CD4-positive, alpha-beta T cell treated with Interleukin-1 beta for 1 hour (primary cell): Measurements from ENCODE around the gene GPR137.

Source experiments
- DNase-seq, 2 donors: peaks; one replicate each; pipeline ENCODE4 v3.0.0-alpha.2; 2020 to 2022

The GPR137 gene

DNA sequence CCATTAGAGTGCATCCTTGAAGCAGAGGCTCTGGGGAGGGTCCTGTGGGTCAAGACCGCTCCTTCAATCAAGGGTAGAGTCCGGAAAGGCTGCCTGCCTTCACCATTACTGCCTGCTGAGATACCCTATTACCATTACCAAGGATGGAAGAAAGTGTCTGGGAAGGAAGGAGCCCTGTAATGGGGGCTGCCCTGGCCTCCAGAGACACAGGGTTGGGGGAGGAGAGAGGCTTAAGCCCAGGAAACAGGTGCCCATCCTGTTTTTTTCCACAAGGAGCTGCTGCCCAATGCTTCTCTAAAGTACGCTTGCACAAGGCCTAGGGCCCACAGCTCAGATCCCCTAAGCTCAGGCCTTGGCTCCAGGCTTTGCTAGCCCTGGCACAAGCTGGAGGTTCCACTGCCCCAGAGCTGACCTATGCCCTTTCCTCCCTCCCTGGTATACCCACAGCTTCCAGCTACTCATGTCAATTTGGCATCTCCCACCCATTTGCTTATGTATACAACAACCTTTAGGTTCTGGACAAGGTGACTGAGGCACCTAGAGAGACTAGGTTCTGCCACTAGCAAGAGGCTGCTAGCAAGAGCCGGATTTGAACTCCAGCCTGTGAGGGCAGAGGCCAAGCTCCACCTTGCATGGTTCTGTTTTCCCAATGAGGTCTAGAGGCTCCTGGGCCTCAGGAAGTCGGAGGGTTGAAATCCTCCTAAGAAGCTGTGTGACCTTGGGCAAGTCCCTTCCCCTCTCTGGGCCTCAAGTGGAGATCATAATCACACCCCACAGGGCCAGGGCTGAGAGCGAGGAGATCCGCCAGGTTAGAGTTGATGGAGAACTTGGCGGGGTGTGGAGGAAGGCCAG is 35.9 kb upstream of the GPR137 start:
- no peak for DNase-seq

DNA sequence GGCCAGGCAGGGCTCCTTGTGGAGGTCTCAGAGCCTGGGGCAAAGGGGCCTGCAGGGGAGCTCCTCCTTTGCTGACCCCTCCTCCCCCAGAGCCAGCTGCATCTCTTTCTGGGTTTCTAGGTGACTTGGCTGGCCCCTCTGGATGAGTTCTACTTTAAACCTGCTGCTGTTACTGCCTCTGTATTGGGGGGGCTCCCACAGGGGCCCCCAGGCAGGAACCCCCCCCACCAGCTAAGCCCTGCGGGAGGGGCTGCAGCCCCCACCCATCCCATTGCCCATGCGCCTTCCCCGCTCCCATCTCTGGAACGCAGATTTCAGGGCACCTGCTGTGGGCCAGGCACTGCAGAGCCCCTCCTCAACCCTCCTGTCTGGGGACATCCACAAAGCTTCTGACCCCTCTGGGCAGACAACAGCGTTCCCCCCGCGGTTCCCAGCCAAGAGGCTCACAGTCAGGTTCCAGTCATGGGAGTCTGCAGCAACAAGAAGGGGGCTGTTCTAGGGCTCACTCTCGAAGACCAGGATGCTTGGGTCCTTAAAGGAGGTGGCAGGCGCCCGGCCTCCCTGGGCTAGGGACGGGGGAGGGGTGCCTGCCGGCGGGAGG is 35.1 kb upstream of the GPR137 start:
- DNase-seq = no peak

DNA sequence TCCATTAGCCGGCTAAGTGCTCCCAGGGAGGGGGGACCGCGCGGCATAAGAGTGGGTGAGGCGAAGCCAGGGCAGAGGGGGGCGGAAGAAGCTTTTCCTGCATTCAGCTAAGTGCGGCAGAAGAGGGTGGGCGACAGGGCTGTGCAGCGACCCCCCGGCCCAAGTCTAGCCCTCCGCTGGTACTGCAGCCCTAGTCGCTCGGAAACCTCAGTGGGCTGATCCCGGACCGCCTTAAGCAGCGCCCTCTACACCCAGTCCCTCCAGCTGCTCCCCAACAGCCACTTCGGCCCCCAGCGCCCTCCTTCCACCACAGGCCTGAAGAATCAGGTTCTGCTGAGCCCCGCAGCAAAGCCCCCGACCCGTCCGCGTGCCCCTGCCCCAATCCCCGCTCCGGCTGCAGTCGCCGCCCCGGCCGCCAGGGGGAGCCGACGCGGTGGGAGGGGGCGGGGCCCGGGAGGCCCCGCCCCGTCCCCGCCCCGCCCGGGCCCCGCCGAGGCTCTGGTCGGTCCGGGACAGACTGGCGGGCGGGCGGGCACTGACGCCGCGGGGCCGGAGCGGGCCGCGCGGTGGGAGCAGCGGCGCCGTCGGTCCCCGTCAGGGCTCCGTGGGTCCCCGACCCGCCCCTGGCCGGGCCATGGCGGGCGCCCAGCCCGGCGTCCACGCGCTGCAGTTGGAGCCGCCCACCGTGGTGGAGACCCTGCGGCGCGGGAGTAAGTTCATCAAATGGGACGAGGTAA is 34.5 kb upstream of the GPR137 start, which contains the start of gene PLCB3:
Gene PLCB3, plus strand, starts transcription at position 515 of the 737 bp plus-strand sequence. Its CDS starts 120 bp downstream, at position 635.
- DNase-seq = peak; percentile 63 to 70

DNA sequence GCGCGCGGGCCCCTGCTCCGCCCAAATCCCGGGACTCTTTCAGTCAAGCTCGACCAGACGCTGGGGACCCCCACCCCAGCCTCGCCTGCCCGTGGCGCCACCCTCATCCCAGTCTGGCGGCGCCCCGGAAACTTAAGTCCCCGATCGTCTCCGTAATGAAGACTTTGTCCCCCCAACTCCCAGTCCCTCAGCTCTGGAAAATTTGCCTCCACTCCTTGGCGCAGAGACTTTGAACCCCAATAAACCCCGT is 34.0 kb upstream of the GPR137 start:
- no peak for DNase-seq

DNA sequence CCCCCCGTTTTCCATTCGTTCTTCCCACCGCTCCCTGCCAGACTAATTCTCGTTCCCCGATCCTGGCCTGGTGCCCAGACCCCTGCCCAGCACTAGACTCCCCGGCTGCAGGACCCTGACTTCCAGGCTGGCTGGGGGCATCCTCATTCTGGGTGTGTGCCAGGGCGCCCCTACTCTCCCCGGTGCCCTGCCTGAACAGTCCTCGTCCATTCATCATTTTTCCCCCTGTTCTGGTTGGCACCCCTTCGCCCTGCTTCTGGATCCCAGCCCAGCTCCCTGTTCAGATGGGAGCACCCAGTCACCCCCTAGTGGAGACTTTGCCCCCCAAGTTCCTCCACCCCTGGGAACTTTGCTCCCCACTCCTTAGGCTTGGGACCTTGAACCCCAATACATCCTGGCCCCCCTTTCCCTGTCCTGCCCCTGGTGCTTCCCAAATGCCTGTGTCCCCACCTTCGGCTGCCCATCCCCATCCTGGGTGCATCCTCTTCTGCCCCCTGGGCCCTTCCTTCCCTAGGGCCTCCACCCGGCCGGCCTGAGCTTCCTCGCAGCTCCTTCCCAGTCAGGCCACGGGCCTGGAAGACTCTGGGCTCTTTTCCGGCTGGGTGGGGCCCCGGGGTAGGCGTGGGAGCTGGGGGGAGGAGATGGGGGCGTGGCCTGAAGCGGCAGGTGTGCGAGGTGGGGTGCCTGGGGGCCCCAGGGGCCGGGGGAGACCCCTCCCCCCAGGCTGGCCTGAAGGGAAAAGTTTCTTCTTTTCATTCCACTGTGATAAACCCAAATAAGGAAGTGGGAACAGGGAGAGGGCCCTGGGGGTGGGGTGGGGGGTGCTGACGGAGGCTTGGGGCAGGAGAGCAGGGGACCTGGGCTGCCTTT is 33.4 kb upstream of the GPR137 start:
- DNase-seq = no peak

DNA sequence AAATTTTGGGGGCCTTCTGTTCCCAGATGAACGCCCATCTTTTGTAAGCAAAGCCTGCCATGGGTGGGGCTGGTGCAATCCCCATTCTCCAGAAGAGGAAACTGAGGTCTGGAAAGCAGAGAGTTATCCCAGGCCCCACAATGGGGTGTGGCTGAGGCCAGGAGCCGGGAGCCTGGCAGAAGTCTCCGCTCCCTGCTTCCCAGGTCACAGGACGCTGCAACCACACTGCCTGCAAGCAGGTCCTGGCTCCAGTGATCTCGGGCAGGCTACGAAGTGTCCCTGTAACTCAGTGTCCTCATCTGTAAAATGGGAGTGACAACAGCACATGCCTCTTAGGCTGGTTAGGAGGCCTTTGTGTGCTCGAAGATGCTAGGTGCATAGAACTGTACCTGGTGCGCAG is 32.6 kb upstream of the GPR137 start:
- no peak for DNase-seq

DNA sequence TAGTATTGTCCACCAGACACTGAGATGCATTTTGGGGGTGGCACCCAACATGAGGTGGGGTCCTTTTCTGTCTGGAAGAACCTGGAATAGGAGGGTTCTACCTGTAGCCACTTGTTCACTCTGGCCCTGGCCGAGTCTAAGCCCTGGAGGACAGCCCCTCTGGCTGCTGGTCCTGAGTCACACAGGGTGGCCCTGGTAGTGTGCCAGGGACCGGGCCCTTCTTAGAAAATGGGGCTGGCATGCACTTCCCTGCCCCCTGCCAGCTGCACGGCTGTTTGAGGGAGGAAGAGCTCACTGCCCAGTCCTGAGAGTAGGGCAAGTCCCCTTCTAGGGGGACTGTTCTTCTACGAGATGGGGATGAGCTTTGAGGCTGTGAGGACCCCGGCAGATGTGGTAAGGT is 32.2 kb upstream of the GPR137 start:
- DNase-seq = no peak

DNA sequence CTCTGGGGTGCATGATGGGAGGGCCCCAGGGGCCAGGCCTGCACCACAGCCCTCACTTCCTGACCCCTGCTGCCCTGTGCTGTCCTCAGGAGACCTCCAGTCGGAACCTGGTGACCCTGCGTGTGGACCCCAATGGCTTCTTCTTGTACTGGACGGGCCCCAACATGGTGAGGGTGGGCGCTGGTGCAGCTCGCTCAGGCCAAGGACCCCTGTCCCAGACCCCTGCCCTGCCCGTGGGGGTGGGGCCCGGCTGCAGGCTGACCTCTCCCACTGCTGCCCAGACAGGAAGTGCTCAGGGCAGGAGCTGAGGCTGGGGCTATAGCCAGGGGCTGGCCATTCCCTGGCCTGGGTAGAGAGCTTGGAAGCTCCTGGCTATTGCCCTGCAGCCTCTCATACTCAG is 31.3 kb upstream of the GPR137 start:
- no peak for DNase-seq

DNA sequence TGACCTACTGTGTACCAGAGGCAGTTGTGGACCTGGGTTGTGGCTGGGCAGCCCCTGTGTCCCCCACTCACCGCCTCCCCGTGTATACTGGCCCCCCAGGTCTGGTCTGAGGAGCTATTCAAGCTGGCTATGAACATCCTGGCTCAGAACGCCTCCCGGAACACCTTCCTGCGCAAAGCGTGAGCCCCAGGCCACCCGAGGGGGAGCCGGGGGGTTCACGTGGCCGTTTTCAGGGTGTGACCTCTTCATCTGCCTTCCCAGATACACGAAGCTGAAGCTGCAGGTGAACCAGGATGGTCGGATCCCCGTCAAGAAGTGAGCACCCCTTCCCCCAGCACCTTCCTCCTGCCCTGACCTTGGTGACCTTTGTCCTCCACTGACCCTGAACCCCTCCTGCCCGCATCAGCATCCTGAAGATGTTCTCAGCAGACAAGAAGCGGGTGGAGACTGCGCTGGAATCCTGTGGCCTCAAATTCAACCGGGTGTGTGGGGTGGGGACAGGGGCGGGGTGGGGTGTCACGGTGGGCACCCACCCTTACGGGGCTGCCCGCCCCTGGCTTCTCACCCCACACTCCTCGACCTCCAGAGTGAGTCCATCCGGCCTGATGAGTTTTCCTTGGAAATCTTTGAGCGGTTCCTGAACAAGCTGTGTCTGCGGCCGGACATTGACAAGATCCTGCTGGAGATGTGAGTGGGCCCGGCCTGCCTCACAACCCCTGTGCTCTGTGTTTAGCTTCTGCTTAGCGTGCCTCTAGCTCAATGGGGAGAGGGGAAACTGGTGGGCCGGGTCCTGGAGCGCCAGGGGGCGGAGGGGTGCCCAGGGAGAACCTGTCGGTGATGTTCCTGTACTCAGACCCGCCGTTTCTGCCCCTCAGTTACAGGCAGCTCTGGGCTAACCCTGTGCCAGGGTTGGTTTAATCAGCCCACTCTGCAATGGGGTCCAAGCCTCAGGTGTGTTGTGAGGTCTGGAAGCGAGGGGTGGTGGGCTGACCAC is 30.2 kb upstream of the GPR137 start:
- no peak for DNase-seq

DNA sequence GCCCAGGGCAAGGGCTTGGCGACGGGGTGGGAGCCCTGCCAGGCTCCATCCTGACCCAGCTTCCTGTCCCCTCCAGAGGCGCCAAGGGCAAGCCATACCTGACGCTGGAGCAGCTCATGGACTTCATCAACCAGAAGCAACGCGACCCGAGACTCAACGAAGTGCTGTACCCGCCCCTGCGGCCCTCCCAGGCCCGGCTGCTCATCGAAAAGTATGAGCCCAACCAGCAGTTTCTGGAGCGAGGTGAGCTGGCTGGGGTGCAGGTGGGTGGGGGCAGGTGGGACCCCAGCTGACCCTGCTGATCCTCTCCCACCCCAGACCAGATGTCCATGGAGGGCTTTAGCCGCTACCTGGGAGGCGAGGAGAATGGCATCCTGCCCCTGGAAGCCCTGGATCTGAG is 29.3 kb upstream of the GPR137 start:
- no peak for DNase-seq

DNA sequence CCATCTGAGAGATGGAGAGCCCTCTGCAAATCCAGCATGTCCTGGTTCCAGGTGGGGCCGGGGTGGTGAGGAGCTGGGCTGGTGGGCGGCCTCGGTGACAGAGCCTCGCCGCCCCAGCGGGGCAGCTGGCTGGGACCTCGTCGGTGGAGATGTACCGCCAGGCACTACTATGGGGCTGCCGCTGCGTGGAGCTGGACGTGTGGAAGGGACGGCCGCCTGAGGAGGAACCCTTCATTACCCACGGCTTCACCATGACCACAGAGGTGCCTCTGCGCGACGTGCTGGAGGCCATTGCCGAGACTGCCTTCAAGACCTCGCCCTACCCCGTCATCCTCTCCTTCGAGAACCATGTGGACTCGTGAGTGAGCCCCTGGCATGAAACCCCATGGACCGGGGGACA is 27.3 kb upstream of the GPR137 start:
- DNase-seq = no peak

DNA sequence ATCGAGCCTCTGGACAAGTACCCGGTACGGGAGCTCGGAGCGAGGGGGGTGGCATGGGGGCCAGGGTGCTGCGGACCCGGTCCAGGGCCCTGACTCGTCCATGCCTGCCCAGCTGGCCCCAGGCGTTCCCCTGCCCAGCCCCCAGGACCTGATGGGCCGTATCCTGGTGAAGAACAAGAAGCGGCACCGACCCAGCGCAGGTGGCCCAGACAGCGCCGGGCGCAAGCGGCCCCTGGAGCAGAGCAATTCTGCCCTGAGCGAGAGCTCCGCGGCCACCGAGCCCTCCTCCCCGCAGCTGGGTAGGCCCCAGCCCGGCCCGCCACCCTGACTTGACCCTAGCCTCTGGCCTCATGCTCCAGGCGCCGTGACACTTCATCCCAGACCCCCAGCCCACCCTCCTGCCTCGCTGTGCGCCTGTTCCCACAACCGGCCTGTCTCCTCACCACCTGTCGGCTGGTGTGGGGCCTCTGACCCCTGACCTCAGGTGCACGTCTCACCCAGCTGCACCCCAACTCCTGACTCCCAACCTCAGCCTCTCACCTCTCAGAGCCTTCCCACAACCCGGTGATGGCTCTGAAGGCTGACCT is 26.6 kb upstream of the GPR137 start:
- DNase-seq = no peak

DNA sequence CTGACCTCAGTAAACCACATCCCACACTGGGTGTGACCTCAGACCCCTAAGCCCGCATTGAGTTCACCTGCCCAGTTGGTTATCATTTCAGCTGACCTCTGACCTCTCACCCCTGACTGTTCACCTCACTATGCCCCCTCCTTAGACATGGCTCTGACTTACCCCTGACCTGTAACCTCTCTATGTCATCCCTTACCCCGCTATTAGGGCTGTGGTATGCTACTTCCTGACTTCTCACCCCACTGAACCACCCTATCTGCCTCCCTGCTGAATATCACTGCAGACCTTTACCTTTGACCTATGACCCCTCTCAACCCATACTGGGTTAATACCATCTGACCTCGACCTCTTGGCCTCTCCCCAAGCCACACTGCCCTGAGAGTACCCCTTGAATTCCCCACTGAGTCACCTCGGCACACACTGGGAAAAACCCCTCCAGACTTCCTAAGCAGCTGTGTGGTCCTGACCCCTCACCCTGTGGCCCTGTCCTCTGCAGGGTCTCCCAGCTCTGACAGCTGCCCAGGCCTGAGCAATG is 26.0 kb upstream of the GPR137 start:
- DNase-seq = no peak

DNA sequence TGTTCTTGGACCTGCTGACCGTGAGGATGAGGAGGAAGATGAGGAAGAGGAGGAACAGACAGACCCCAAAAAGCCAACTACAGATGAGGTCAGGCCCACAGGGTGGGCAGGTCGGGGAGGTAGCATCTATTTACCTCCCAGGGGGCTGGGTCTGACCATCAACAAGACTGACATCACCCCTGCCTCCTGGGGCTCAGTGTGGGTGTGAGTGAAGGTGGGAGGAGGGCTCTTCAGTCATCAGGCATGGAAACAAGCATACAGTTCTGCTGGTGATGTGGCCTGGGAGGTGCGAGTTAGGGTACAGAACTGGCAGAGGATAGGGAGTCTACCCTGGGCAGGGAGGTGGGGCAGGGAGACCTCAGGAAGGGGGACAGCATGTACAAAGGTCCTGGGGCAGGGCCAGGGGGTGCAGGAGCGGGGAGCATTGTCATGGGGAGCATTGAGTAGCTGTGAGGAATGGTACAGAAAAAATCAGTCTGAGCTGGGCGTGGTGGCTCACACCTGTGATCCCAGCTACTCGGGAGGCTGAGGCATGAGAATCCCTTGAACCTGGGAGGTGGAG is 25.4 kb upstream of the GPR137 start:
- no peak for DNase-seq

DNA sequence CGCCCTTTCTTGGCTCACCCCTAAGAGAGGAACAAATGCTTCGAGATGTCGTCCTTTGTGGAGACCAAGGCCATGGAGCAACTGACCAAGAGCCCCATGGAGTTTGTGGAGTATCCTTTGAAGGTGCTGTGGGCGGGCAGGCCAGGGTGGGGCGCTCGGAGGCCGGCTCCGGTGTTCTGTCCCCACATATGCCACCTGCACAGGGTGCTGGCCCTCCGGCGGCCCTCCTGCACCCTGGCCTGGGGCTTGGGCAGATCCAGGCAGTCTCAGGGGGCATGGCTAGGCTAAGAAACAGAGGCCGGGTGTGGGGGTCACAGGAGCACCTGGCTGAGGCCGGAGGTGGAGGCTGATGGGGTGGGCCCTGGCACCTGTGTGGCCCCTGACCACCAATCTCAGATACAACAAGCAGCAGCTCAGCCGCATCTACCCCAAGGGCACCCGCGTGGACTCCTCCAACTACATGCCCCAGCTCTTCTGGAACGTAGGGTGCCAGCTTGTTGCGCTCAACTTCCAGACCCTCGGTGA is 24.0 kb upstream of the GPR137 start:
- no peak for DNase-seq

DNA sequence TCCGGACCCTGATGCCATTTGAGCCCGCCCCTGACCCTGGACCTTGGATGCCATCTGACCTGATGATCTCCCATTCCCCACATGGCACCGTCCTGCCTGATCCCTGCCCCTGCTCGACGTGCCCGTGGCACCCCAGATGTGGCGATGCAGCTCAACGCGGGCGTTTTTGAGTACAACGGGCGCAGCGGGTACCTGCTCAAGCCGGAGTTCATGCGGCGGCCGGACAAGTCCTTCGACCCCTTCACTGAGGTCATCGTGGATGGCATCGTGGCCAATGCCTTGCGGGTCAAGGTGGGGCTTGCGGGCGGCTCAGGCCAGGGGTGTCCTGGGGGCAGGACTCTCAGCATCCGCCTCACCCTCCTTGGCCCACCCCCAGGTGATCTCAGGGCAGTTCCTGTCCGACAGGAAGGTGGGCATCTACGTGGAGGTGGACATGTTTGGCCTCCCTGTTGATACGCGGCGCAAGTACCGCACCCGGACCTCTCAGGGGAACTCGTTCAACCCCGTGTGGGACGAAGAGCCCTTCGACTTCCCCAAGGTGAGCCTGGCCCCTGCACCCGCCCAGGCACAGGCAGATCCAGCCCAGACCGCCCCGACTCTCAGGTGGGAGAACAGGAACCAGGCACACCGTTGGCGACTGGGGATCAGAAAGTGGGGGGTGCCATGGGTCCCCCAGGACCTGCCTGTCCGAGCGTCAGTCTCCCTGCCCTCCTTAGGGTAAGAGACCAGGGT is 23.2 kb upstream of the GPR137 start:
- no peak for DNase-seq

DNA sequence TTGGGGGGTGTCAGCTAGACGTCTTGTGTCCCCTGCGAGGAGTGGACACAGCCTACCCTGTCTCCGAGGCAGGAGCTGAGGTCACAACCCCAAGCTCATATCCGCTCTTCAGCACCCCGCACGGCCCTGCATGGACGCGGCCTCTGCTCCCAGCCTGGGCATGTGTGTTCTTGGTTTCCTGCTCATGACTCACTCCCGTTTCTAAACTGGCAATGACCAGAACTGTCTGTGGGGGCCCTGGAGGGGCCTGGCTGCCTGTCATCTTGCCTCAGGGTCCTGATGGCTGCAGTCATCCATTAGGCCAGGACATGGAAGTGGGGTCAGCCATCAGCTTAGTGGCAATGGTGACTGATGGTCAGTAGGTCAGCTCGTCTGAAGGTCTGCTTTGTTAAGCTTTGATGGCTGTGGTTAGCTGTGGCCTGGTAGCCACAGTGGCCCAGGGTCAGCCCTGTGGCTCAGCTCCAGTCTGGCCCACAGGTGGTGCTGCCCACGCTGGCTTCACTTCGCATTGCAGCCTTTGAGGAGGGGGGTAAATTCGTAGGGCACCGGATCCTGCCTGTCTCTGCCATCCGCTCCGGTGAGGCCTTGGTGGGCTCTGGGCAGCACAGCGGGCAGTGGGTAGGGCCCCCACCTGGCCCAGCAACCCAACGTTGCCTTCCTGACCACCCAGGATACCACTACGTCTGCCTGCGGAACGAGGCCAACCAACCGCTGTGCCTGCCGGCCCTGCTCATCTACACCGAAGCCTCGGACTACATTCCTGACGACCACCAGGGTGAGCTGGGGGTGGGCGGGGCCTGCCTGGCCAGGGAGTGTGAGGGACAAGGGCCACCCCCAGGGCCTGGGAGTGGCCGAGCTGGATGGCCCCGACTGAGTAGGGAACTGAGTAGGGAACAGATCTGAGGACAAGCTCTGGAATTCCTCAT is 22.4 kb upstream of the GPR137 start:
- no peak for DNase-seq

DNA sequence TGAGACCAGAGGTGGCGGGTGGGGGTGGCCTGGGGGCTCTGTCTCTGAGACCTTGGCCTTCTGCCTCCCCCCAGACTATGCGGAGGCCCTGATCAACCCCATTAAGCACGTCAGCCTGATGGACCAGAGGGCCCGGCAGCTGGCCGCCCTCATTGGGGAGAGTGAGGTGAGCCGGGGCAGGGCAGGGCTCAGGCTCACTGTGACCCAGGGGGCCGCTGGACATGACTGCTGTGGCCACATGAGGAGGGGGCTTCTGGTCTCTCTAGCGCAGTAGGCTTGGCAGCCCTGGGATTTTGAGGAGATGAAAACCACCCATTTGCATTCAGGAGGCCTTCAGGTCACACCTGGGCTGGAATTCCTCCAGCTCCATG is 21.7 kb upstream of the GPR137 start:
- no peak for DNase-seq

DNA sequence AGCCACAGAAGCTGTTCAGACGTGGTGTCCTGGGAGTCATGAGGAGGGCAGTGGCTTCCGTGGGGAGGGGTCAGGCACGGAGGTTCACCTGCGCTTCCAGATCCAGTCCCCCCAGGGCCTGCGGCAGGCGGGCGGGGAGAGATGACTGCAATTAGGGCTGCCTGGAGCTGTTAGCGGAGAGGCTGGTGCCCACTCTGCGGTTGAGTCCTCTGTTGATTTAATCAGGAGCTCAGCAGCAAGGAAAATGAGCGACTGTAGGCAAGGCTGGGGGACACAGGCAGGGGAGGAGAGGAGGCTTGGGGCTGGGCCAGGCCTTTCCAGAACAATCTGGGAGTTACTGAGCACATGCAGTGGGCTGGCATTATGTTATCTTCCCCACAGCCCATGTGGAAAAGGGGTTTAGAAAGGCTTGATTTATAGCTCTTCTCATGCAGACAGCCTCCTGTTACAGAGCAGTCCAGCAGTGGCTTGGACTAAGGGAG is 21.2 kb upstream of the GPR137 start:
- no peak for DNase-seq
